ENCODE results near the gene FOXS1. TPM values are rescaled to one million over a fixed set of nuclear protein-coding genes. Genes with fewer than 3 reads are reported as not detected.

The FOXS1 gene
- total RNA-seq, 2 experiments from 2014 or later = not detected

DNA sequence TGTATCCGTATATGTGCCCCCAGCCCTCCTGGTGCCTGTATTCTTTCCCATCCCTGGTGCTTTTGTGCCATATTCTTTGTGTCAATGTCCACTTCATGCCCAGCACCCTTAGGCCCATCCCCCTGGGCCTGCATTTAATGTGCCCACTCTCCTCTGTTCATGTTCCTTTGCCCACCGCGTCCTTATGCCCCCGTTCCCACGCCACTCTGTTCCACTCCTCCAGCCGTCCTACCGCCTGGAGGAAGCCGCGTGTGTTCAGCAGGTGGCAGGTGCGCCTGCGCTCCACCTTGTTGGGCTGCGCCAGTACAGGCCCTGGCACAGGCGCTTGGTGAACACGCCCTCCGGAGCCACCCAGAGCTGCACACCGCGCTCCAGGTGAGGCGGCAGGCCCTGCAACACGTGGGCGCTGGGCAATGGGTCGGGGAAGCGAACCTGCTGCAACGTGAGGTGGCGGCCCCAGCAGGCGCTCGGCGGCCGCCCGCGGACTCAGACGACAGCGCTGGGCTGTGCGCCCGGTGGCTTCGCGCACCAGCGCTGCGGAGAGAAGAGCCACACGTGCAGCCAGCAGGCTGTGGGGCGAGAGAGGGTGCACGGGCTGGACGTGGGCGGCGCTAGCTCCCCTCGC, 4.0 kb upstream of the FOXS1 start:
- H3K79me2 ChIP-seq (ENCODE audit: insufficient read depth, low read depth, low read length) = no peaks in the 10 kb centered on the region
- CTCF ChIA-PET (ENCODE audit: unreplicated experiment) = no interaction called here
- peaks cover 7% of the 10 kb centered on the region for H3K4me1 ChIP-seq (ENCODE audit: insufficient read depth, low read length, poor library complexity, severe bottlenecking)
- POLR2A ChIA-PET = no interaction called here
- H3K9me2 ChIP-seq (ENCODE audit: insufficient read depth, low read length) = no peaks in the 10 kb centered on the region
- H3K4me3 ChIP-seq (ENCODE audit: low read depth, low read length, poor library complexity, severe bottlenecking) = no peak overlapping the region
- no TSS peak for BruUV-seq (replicated peaks)
- no peak for DNase-seq (ENCODE audit: low spot score)
- H4K20me1 ChIP-seq (ENCODE audit: insufficient read depth, low read length) = no peaks in the 10 kb centered on the region
- TF ChIP-seq, protein P1, sequence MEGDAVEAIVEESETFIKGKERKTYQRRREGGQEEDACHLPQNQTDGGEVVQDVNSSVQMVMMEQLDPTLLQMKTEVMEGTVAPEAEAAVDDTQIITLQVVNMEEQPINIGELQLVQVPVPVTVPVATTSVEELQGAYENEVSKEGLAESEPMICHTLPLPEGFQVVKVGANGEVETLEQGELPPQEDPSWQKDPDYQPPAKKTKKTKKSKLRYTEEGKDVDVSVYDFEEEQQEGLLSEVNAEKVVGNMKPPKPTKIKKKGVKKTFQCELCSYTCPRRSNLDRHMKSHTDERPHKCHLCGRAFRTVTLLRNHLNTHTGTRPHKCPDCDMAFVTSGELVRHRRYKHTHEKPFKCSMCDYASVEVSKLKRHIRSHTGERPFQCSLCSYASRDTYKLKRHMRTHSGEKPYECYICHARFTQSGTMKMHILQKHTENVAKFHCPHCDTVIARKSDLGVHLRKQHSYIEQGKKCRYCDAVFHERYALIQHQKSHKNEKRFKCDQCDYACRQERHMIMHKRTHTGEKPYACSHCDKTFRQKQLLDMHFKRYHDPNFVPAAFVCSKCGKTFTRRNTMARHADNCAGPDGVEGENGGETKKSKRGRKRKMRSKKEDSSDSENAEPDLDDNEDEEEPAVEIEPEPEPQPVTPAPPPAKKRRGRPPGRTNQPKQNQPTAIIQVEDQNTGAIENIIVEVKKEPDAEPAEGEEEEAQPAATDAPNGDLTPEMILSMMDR (conservative IDR thresholded peaks at IDR 0.05; ENCODE audit: low read length) = no peak
- TF ChIP-seq EZH2phosphoT487 (IDR thresholded peaks at IDR 0.05; ENCODE audit: borderline replicate concordance, low read depth, low read length) = no peak
- H3K4me2 ChIP-seq (ENCODE audit: low read length) = no peak overlapping the region
- H3K36me3 ChIP-seq (ENCODE audit: insufficient read depth, low read length) = no peaks in the 10 kb centered on the region
- H3K9me3 ChIP-seq (ENCODE audit: low read length) = no peaks in the 10 kb centered on the region
- H2AFZ ChIP-seq (ENCODE audit: low read length) = no peak overlapping the region
- H3K27ac ChIP-seq (ENCODE audit: low read depth, low read length, poor library complexity, severe bottlenecking) = no peak overlapping the region
- intact Hi-C loops (cut with micrococcal nuclease; ENCODE audit: unreplicated experiment) = no loop called here

DNA sequence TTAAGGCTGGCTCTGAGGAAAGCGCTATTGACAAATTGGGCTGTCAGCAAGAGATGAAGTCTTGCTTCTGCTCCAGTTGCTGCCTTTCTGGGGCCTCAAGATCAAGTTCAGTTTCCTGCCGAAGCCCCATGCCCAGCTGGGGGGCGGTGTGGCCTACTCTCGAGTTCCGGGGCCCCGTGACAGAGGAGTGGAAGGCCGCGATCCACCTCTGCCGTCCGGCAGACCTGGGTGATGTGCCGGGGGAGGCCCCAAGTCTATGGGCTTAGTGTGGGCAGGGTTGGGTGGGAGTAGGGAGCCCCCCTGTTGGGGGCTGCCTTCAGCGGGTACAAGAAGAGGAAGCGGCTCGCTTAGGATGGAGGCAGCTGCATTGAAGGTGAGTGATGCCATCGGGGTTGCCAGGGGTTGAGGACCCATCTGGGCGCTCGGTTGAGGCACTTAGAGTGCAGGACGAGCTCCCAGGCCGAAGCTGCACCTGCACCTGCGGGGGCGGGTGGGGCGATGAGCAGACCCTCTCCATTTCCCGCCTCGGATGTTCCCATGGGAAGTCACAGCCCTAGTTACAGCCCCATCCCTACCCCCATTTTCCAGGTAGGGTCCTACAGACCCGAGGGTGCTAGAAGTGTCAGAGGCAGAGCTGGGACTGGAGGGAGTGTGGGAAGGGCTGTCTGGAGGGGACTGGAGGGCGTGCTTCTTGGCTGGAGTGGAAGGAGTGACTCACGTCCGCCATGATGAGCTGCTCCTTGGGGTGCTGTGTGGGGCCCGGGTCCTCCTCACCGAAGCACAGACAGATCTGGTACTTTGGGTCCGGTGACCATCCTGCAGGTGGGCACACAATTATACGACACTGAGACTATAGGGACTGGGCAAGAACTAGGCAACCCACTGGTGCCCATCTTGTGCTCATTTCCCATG, 2.9 kb upstream of the FOXS1 start:
- no TSS peak for BruUV-seq (replicated peaks)
- no peaks in the 10 kb centered on the region for H3K9me3 ChIP-seq (ENCODE audit: low read length)
- ChIA-PET POLR2A (no interaction called here), CTCF (ENCODE audit: unreplicated experiment) (no interaction called here)
- peaks cover 7% of the 10 kb centered on the region for H3K4me1 ChIP-seq (ENCODE audit: insufficient read depth, low read length, poor library complexity, severe bottlenecking)
- no peak for DNase-seq (ENCODE audit: low spot score)
- no peak overlapping the region for H2AFZ ChIP-seq (ENCODE audit: low read length)
- no peaks in the 10 kb centered on the region for H3K9me2 ChIP-seq (ENCODE audit: insufficient read depth, low read length)
- no peaks in the 10 kb centered on the region for H4K20me1 ChIP-seq (ENCODE audit: insufficient read depth, low read length)
- intact Hi-C loops (cut with micrococcal nuclease; ENCODE audit: unreplicated experiment) = no loop called here
- H3K4me2 ChIP-seq (ENCODE audit: low read length) = no peak overlapping the region
- H3K36me3 ChIP-seq (ENCODE audit: insufficient read depth, low read length) = no peaks in the 10 kb centered on the region
- no peak overlapping the region for H3K27ac ChIP-seq (ENCODE audit: low read depth, low read length, poor library complexity, severe bottlenecking)
- H3K4me3 ChIP-seq (ENCODE audit: low read depth, low read length, poor library complexity, severe bottlenecking) = no peak overlapping the region
- no peak for TF ChIP-seq EZH2phosphoT487 (IDR thresholded peaks at IDR 0.05; ENCODE audit: borderline replicate concordance, low read depth, low read length)
- TF ChIP-seq, protein P1 (conservative IDR thresholded peaks at IDR 0.05; ENCODE audit: low read length) = no peak
- no peaks in the 10 kb centered on the region for H3K79me2 ChIP-seq (ENCODE audit: insufficient read depth, low read depth, low read length)

DNA sequence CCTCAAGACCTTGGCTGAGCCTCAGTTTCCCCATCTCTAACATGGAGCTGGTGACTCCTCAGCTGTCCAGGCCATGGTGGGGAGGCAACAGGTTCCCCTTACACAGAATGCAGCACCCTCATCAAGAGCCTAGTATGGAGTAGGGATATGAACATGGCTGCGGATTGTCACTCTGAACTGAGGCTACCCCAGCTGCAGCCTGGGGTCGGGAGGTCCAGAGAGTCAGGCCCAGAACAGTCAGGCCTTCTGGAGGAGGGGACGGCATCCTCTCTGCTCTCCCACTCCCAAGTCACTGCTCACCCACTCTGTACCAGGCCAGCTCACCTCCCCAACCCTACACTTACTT, 1.4 kb upstream of the FOXS1 start:
- H4K20me1 ChIP-seq (ENCODE audit: insufficient read depth, low read length) = no peaks in the 10 kb centered on the region
- no peak overlapping the region for H3K4me3 ChIP-seq (ENCODE audit: low read depth, low read length, poor library complexity, severe bottlenecking)
- ChIA-PET POLR2A (interaction anchor here (0.6 kb wide), 1 partner anchor 564 kb away, joined by 4 read pairs; no protein-coding TSS in a partner anchor), CTCF (ENCODE audit: unreplicated experiment) (interaction anchor here (0.6 to 1.3 kb wide), 4 partner anchors 9 to 239 kb away, joined by 3 to 4 read pairs (median 3); no protein-coding TSS in a partner anchor)
- TF ChIP-seq EZH2phosphoT487 (IDR thresholded peaks at IDR 0.05; ENCODE audit: borderline replicate concordance, low read depth, low read length) = no peak
- TF ChIP-seq, protein P1 (conservative IDR thresholded peaks at IDR 0.05; ENCODE audit: low read length) = peak; percentile 53
- H2AFZ ChIP-seq (ENCODE audit: low read length) = no peak overlapping the region
- H3K36me3 ChIP-seq (ENCODE audit: insufficient read depth, low read length) = no peaks in the 10 kb centered on the region
- H3K4me1 ChIP-seq (ENCODE audit: insufficient read depth, low read length, poor library complexity, severe bottlenecking) = peaks cover 13% of the 10 kb centered on the region
- no peak for DNase-seq (ENCODE audit: low spot score)
- H3K79me2 ChIP-seq (ENCODE audit: insufficient read depth, low read depth, low read length) = no peaks in the 10 kb centered on the region
- H3K9me3 ChIP-seq (ENCODE audit: low read length) = no peaks in the 10 kb centered on the region
- no peak overlapping the region for H3K4me2 ChIP-seq (ENCODE audit: low read length)
- BruUV-seq (replicated peaks) = no TSS peak
- no peaks in the 10 kb centered on the region for H3K9me2 ChIP-seq (ENCODE audit: insufficient read depth, low read length)
- no peak overlapping the region for H3K27ac ChIP-seq (ENCODE audit: low read depth, low read length, poor library complexity, severe bottlenecking)
- intact Hi-C loops (cut with micrococcal nuclease; ENCODE audit: unreplicated experiment) = loop anchor here (1.0 kb wide), 1 partner anchor 23 kb away; no protein-coding TSS in a partner anchor
